PFSK-1 (cell line): Measurements from ENCODE around the gene SLC6A17.

Source experiments
- FOXP2 ChIP-seq: optimal IDR thresholded peaks from 2 replicates; pipeline ENCODE3; 2011; ENCODE audit warnings: borderline replicate concordance, control low read depth, inconsistent platforms; ENCODE audit not compliant: insufficient read depth; ENCODE audit errors: extremely low read length, extremely low read depth
- POLR2AphosphoS5 ChIP-seq: IDR thresholded peaks from 2 replicates; pipeline ENCODE4 v1.6.1; 2012; ENCODE audit warnings: low read depth, mild to moderate bottlenecking, control low read depth, low read length, moderate library complexity
- REST ChIP-seq, 2 experiments: IDR thresholded peaks; 2 replicates each; pipeline versions ENCODE4 v1.6.1 to v1.8.0; 2011 to 2012; ENCODE audit warnings: low read depth in 2 of 2, low read length in 2 of 2, control low read depth in 1 of 2, inconsistent platforms in 1 of 2, mild to moderate bottlenecking in 1 of 2, moderate library complexity in 1 of 2; ENCODE audit not compliant: insufficient read depth in 1 of 2
- SIN3A ChIP-seq: IDR thresholded peaks from 2 replicates; pipeline ENCODE4 v1.6.1; 2012; ENCODE audit warnings: mild to moderate bottlenecking, low read length, moderate library complexity, borderline replicate concordance; ENCODE audit not compliant: insufficient read depth
- TAF1 ChIP-seq: IDR thresholded peaks from 2 replicates; pipeline ENCODE4 v1.6.1; 2012; ENCODE audit warnings: low read length, control low read depth, borderline replicate concordance; ENCODE audit not compliant: insufficient read depth

Gene SLC6A17

GRCh38 chr1:110114784-110115183 is 35.5 kb upstream of the SLC6A17 start:
- no peak for TF ChIP-seq TAF1
- no peak for TF ChIP-seq POLR2AphosphoS5
- TF ChIP-seq REST (IDR thresholded peaks at IDR 0.05; ENCODE audit: insufficient read depth in 1 of 2, low read depth in 2 of 2, low read length in 2 of 2) = no peak
- no peak for TF ChIP-seq SIN3A
- no peak for TF ChIP-seq FOXP2

GRCh38 chr1:110118636-110119396 is 31.5 kb upstream of the SLC6A17 start:
- TF ChIP-seq TAF1 = no peak
- TF ChIP-seq POLR2AphosphoS5 = no peak
- TF ChIP-seq FOXP2 = no peak
- TF ChIP-seq REST (IDR thresholded peaks at IDR 0.05; ENCODE audit: insufficient read depth in 1 of 2, low read depth in 2 of 2, low read length in 2 of 2) = no peak
- no peak for TF ChIP-seq SIN3A

DNA sequence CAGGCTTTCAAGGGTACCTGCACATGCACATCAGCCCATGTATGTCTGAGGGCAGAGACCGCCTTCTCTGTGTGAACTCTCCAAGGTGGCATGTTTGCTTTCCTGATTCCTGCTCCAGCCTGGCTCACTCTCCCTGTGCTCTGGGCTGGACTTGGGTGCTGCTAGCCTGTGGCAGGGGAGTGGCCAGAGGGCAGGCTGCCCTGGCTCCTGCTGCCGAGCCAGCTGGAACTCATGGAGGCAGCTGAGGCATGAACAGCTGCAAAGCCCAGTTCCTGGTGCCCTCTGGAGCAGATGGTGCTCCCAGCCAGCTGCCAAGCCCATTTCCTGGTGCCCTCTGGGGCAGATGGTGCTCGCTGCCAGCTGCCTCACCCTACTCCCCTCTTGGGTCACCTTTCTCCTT is 30.5 kb upstream of the SLC6A17 start:
- TF ChIP-seq TAF1 = no peak
- TF ChIP-seq POLR2AphosphoS5 = no peak

GRCh38 chr1:110120960-110121561 is 29.2 kb upstream of the SLC6A17 start:
- no peak for TF ChIP-seq TAF1

- TF ChIP-seq TAF1 (no peak), SIN3A (no peak), POLR2AphosphoS5 (no peak), FOXP2 (no peak), REST (IDR thresholded peaks at IDR 0.05; ENCODE audit: insufficient read depth in 1 of 2, low read depth in 2 of 2, low read length in 2 of 2) (no peak)
Observed at GRCh38 chr1:110123224-110123623, 27.1 kb upstream of the SLC6A17 start.

DNA sequence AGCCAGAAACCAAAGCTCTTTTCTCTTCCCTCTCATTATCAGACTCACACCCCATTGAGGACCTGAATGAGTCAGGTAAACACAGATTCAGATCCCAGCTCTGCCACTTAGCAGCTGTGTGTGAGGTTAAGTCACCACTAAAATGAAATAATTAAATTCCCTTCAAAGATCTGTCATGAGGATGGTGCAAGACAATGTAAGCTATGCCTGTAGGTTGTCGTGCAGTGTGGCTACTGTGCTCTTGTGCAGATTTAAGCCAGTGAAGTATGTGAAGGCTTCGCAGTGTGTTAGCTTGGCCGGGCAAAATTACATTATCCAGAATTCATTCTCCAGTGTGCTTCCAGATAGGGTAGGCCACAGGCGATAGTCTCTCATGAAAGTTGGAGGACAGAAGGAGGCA is 24.5 kb upstream of the SLC6A17 start:
- TF ChIP-seq TAF1 (no peak), POLR2AphosphoS5 (no peak), FOXP2 (no peak), REST (IDR thresholded peaks at IDR 0.05; ENCODE audit: insufficient read depth in 1 of 2, low read depth in 2 of 2, low read length in 2 of 2) (no peak), SIN3A (no peak)
